GM23338 (cell line): ENCODE data around the gene CCDC69.
"Not testable (repeated sequence)": the region's sequence is repeated elsewhere in the genome, so short reads cannot be mapped to it uniquely, and the experiment has no call there.

ENCODE experiments used
- POLR2AphosphoS5 ChIP-seq: IDR thresholded peaks from 2 replicates; pipeline ENCODE4 v1.6.1; 2016; ENCODE audit warnings: antibody characterized with exemption, low read depth
- TF ChIP-seq, protein P1 (sequence below): IDR thresholded peaks from one replicate; pipeline ENCODE4 v1.6.1; 2018; ENCODE audit warnings: antibody characterized with exemption; ENCODE audit not compliant: unreplicated experiment
- TF ChIP-seq, protein P2 (sequence below), 2 experiments: fragments of 200-600 bp in 1 of 2; sonication (generic) in 1 of 2; conservative IDR thresholded peaks; 2 replicates each; pipeline versions ENCODE4 v1.5.1 to v1.6.1; 2016 to 2017; ENCODE audit warnings: antibody characterized with exemption in 2 of 2, low read depth in 2 of 2, mild to moderate bottlenecking in 2 of 2, moderate library complexity in 1 of 2

DNA sequence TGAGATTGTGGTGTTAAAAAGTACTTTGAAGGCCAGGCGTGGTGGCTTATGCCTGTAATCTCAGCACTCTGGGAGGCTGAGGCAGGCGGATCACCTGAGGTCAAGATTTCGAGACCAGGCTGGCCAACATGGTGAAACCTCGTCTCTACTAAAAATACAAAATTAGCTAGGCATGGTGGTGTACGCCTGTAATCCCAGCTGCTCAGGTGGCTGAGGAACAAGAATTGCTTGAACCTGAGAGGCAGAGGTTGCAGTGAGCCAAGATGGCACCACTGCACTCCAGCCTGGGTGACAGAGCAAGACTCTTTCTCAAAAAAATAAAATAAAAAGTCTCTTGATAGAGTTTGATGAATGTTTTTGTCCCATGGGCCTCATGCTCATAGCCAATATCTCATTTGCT lies 47.6 kb downstream of the CCDC69 start:
- TF ChIP-seq, protein P1, sequence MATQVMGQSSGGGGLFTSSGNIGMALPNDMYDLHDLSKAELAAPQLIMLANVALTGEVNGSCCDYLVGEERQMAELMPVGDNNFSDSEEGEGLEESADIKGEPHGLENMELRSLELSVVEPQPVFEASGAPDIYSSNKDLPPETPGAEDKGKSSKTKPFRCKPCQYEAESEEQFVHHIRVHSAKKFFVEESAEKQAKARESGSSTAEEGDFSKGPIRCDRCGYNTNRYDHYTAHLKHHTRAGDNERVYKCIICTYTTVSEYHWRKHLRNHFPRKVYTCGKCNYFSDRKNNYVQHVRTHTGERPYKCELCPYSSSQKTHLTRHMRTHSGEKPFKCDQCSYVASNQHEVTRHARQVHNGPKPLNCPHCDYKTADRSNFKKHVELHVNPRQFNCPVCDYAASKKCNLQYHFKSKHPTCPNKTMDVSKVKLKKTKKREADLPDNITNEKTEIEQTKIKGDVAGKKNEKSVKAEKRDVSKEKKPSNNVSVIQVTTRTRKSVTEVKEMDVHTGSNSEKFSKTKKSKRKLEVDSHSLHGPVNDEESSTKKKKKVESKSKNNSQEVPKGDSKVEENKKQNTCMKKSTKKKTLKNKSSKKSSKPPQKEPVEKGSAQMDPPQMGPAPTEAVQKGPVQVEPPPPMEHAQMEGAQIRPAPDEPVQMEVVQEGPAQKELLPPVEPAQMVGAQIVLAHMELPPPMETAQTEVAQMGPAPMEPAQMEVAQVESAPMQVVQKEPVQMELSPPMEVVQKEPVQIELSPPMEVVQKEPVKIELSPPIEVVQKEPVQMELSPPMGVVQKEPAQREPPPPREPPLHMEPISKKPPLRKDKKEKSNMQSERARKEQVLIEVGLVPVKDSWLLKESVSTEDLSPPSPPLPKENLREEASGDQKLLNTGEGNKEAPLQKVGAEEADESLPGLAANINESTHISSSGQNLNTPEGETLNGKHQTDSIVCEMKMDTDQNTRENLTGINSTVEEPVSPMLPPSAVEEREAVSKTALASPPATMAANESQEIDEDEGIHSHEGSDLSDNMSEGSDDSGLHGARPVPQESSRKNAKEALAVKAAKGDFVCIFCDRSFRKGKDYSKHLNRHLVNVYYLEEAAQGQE = not testable (repeated sequence)
- TF ChIP-seq, protein P2, sequence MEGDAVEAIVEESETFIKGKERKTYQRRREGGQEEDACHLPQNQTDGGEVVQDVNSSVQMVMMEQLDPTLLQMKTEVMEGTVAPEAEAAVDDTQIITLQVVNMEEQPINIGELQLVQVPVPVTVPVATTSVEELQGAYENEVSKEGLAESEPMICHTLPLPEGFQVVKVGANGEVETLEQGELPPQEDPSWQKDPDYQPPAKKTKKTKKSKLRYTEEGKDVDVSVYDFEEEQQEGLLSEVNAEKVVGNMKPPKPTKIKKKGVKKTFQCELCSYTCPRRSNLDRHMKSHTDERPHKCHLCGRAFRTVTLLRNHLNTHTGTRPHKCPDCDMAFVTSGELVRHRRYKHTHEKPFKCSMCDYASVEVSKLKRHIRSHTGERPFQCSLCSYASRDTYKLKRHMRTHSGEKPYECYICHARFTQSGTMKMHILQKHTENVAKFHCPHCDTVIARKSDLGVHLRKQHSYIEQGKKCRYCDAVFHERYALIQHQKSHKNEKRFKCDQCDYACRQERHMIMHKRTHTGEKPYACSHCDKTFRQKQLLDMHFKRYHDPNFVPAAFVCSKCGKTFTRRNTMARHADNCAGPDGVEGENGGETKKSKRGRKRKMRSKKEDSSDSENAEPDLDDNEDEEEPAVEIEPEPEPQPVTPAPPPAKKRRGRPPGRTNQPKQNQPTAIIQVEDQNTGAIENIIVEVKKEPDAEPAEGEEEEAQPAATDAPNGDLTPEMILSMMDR (conservative IDR thresholded peaks at IDR 0.05; ENCODE audit: low read depth in 2 of 2) = not testable (repeated sequence)
- TF ChIP-seq POLR2AphosphoS5 = not testable (repeated sequence)
